ENCODE measurements around the gene FAM163B.

Gene FAM163B

DNA sequence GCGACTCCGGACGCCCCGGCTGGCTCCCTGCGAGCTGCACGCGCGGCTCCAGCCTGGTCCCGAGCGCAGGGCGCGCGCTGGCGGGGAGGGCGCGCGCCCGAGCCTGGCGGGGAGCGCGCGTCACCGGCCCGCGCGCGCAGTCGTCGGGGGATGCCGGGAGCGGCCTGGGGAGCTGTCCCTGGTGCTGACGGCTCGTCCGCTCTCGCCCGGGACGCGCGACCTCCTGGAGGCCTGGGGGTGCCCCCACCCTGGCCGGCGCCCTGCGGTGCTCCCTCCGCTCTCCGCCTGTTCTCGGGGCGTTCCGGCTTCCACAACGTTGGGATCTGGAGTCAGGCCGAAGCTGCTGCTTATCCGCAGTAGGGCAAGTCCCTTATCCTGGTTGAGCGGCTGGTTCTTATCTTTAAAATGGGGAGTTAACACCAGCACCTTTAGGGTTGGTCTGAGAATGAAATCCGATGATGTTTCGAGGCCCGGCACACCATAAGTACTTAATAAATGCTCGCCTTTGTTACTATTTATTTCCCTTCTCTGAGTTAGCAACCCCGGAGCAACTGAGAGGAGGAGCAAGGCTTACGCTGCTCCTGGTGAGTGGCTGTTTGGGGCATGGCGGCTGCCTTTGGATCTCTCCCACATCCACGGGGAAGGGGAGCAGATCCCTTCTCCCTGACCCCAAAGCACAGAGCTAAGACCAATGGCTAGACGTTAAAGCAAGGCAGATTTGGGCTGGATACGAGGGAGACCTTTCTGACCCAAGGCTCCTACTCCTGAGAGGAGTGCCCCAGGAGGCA lies at the start of gene FAM163B:
TSS of gene FAM163B (minus strand) at position 79 of the 788 bp plus-strand sequence. CDS start 29,166 bp downstream, outside the sequence.
- no peak for DNase-seq

- DNase-seq: no peak
These were observed 48.0 kb upstream of the FAM163B start for GRCh38 chr9:133657120-133657661.

- no peak for DNase-seq
These were observed 47.3 kb upstream of the FAM163B start for GRCh38 chr9:133656211-133657119.

DNA sequence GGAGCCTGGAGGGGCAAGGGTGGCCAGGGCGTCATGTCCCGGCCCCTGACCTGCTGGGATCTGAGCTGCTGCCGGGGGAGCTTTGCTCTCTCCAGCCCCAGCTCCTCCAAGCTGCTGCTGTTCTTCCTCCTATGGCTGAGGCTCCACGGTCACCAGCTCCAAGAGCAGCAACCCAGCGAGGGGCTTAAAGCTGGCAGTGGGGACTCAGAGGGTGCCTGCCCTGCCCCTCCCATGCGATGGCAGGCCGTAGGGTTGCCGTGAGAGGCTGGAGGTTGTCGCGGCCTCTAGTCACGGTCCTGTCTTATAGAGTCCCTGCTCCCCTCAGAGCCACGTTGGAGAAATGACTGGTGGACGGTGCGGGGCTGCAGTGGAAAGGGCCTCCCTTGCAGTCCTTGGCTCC lies 46.5 kb upstream of the FAM163B start:
- DNase-seq: no peak

- DNase-seq: no peak
These were observed 45.8 kb upstream of the FAM163B start for GRCh38 chr9:133654736-133655657.

GRCh38 chr9:133653638-133654037 lies 44.4 kb upstream of the FAM163B start:
- DNase-seq: no peak

- DNase-seq: no peak
These were observed 40.8 kb upstream of the FAM163B start for GRCh38 chr9:133650026-133650425.

DNA sequence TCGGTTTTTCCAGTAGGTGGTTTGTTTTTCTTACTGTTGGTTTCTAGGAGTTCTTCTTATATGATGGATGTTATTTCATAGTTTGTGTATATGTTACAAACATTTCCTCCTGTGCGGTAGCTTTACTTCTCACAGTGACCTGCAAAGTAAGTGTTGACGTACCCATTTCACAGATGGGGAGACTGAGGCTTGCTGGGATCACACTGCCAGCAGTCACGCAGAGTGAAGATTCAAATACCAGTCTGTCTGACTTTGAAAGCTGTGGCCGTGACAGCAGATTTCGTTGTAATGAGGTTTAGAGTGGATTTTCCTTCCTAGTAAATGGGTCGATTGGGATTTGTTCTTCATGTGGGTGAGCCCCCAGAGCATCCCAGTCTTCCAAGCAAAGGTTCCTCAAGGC lies 40.0 kb upstream of the FAM163B start:
- no peak for DNase-seq

GRCh38 chr9:133647765-133648469 lies 38.7 kb upstream of the FAM163B start:
- DNase-seq: no peak

GRCh38 chr9:133647148-133647547 lies 38.0 kb upstream of the FAM163B start:
- DNase-seq: no peak

DNA sequence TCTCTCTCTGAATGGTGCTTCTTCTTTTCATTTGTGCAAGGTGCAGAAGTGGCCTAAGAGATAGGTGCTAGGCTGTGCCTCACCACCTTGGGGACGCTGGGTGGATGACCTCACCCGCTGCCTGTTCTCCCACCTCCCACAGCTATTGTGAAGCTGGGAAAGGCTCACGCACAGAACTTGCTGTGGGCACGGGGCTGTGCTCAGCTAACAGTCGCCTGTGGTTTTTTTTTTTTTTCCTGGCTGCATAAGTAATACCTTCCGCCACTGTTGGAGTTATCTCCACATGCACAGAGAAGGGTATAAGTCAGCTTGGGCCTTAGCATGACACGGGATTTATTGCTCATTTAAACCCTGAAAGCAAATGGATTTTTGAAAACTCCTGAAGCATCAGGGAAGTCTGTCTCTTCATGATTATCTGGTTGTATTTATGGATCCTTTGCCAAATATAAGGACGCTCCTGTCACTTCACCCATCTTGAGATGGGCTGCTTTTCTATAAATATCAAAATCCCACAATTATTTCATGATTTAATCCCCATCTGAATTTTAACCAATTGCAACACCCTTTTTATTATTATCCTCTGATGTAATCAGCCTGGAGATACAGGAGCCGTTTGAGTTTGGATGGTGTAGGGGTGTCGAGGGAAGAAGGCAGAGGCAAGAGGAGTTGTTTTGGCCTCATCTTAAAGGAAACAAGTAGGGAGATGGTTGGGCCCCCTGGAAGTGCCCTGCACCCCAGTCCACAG lies 36.0 kb upstream of the FAM163B start:
- DNase-seq: no peak

DNA sequence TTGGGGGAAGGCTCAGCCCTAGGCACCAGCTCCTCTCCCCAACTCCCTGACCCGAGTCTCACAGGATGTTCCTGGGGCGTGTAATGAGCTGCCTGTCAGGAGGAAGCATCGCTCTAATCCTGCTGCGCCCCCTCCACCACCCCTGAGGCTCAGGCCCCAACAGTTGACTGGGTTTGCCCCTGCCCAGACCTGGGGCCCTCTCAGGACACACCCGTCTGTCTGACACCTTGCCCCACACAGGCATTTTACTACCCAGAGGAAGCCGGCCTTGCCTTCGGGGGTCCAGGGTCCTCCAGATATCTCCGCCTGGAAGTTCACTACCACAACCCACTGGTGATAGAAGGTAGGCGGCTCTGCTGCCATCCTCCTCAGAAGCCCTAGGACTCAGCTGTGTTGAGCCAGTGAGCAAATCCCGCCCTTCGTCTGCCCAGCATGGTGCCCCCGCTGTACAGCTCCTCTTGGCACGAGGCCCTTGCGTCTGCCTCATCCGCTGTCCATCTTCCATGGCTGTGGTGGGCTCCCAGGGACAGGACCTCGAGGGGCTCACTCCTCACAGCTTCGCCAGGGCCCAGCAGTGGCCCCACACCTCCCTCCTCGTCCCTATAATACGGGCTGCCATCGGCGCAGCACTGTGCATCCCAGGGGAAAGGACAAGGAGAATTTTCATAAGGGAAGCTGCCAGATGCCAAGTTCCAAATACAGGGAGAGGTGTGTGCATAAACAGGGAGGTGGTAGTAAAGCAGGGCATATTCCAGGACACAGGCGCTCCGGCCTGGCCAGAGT lies 35.0 kb upstream of the FAM163B start:
- DNase-seq: no peak

GRCh38 chr9:133643362-133643755 lies 34.2 kb upstream of the FAM163B start:
- DNase-seq: no peak

DNA sequence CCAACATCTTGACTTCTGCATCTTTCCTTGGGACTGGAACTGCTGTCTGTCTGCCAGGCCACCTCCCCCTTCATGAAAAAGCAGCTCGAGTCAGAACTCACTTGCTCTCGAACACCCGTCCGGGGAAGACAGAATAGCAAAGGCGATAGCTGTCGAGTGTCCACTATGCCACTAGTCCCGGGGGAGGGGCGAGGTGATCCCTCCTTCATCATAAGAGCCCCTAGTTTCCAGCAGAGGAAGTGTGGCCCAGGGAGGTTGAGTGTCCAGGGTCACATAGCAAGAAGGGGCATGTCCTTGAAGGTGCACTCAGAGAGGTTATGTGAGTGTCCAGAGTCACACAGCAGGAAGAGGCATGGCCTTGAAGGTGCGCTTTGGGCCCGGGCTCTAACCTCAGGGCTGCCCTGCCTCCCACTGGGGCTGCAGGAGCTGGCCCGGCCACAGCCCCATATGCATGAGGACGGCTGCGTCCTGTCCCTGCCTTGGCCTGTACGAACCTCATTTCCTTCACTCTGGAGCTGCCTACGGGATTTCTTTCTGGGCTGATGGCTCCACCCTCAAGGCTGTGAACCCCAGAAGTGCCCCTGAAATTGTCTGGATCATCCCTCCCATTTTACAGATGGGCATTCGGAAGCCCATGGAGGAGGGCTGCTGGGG lies 33.6 kb upstream of the FAM163B start:
- DNase-seq: no peak

DNA sequence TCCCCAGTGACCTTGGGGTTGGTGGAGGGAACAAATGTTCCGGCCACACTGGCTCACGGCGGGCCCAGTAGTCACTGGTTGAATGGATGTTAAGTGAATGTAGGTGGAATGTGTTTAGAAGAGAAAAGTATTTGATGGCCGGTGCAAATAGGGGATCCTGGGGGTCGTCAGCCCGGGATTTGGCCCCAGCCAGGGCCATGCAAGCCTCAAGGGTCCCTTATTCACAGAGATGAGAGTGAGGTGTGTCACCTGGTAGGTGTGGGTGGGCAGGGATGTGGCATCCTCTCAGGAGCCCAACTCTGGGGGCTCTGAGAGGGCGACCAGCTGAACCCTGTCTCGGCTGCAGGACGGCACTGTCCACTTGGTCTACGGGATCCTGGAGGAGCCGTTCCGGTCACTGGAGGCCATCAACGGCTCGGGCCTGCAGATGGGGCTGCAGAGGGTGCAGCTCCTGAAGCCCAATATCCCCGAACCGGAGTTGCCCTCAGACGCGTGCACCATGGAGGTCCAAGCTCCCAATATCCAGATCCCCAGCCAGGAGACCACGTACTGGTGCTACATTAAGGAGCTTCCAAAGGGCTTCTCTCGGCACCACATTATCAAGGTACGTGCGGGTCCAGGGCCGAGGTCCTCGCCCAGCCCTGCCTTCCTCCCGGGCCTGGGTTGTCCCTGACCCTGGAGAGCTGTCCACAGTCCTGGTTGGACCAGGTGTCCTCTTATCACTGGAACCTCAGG lies 32.8 kb upstream of the FAM163B start:
- no peak for DNase-seq

DNA sequence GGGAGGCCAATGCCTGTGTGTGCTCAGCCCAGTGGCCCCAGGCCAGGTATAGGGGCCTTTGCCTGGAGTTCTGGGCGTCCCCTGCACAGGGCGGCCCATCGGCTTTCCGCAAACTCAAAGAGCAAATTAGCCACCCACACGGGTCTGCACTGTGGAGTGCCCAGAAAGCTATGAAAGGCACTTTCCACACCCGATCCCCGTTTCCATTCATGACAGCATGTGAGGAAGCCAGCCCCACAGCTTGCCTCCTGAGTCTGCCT lies 32.1 kb upstream of the FAM163B start:
- DNase-seq: no peak

DNA sequence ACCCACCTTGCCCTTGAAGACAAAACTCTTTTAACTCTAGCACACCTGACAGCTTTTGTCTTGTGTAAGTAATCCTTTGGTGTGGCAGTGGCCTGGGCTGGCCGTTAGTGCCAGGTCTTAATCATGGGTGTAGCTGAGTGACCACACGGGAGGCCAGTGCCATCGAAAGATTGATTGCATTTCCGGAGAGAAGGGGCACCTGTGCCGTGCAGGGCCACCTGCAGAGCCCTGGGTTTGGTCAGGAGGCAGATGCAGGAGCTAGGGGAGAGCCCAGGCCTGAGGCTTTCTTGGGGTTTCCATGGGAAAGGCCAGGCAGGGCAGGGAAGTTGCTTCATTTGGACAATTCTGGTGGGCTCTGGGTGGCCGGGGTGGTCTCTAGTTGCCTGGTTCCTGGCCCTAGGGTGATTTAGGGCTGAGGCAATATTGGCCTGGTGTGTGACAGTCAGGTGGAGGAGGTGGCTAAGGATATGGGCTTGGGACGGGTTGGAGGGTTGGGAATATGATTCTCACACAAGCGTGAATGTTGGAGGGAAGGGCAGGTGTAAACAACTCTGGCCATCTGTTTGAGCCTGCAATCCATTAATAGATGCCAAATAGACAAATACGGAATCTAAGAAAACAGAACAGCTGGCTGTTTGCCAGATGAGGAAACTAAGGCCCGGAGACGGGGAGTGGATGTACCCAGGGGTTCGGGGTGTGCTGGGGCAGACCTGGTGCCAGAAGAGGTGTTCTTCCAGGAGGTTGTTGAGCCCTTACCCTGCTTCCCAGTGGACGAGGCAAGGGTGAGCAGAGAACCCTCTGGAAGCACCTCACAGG lies 31.6 kb upstream of the FAM163B start:
- no peak for DNase-seq

DNA sequence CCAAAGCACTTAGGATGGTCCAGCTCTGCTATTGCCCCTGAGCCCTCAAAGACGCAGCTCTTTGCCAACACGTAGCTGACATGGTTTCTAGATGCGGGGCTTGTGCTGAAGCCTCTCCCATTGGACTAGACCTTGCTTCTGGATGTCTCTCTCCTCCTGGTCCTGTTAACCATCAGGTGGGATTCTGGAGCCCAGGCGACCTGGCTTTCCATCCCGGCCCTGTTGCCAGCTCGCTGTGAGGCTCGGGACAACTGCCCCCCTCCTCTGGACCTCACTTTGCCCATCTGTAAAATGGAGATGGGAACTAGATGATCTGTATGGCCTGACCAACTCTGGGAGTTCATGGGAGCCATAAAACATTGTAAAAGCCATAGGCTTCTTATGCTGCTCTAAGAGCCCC lies 31.0 kb upstream of the FAM163B start:
- no peak for DNase-seq
